22Rv1 (cell line): Measurements from ENCODE around the gene STIM1.
A peak's percentile ranks its signal among the peaks of the same experiment; 100 is the strongest.

ENCODE experiments used
- H3K27ac ChIP-seq: fragments of 450-650 bp; 2 replicates; pipeline ENCODE4 v1.5.1; 2017
- CTCF ChIP-seq: fragments of 450-650 bp; IDR thresholded peaks from 2 replicates; pipeline ENCODE4 v1.5.1; 2017; ENCODE audit warnings: mild to moderate bottlenecking
- ZFX ChIP-seq: fragments of 450-650 bp; IDR thresholded peaks from 2 replicates; pipeline ENCODE4 v1.6.1; 2017; ENCODE audit warnings: antibody characterized with exemption, borderline replicate concordance

The STIM1 gene

GRCh38 chr11:4068962-4069361 is 213.5 kb downstream of the STIM1 start:
- H3K27ac ChIP-seq = no peak overlapping the region

GRCh38 chr11:4071325-4071724 is 215.9 kb downstream of the STIM1 start:
- no peak overlapping the region for H3K27ac ChIP-seq
- TF ChIP-seq CTCF (no peak), ZFX (no peak)

More at GRCh38 chr11:4068962-4069361, 213.5 kb downstream of the STIM1 start:
- no peak for TF ChIP-seq CTCF
- TF ChIP-seq ZFX = no peak

GRCh38 chr11:4071914-4072313 is 216.4 kb downstream of the STIM1 start:
- no peak for TF ChIP-seq ZFX
- no peak overlapping the region for H3K27ac ChIP-seq

- peak; percentile 82 for TF ChIP-seq CTCF
- no peak for TF ChIP-seq ZFX
- H3K27ac ChIP-seq = no peak overlapping the region
Measured at GRCh38 chr11:4072668-4073285, 217.3 kb downstream of the STIM1 start.

GRCh38 chr11:4074266-4074665 is 218.8 kb downstream of the STIM1 start:
- TF ChIP-seq CTCF (no peak), ZFX (no peak)
- H3K27ac ChIP-seq = no peak overlapping the region

GRCh38 chr11:4076774-4077173 is 221.3 kb downstream of the STIM1 start:
- no peak for TF ChIP-seq ZFX
- TF ChIP-seq CTCF = no peak
- no peak overlapping the region for H3K27ac ChIP-seq

GRCh38 chr11:4083198-4083597 is 227.7 kb downstream of the STIM1 start:
- TF ChIP-seq ZFX (no peak), CTCF (no peak)
- H3K27ac ChIP-seq = no peak overlapping the region
